Heart left ventricle (tissue), 16 donors: ENCODE results near the gene CLIP1. TPM values are rescaled to one million over a fixed set of nuclear protein-coding genes. Genes with fewer than 3 reads are reported as not detected.
A peak's percentile ranks its signal among the peaks of the same experiment; 100 is the strongest.
"Not testable (repeated sequence)": the region's sequence is repeated elsewhere in the genome, so short reads cannot be mapped to it uniquely, and the experiment has no call there.

Experiments used
- ATAC-seq, 4 donors: fragments of 200-7000 bp; cut with Tn5 transposase; one replicate each; pipeline ENCODE4 v1.9.1; 2020 to 2022; ENCODE audit warnings: moderate library complexity in 4 of 4, mild to moderate bottlenecking in 3 of 4, moderate number of reproducible peaks in 1 of 4
- DNase-seq, 5 donors: peaks; one replicate each; pipeline ENCODE4 v3.0.0-alpha.2; 2020
- H3K27ac ChIP-seq, 12 donors: fragments of 200-600 bp; sonication (generic) in 4 of 12; one replicate each; pipeline versions ENCODE4 v1.5.0 to v1.8.0; 2016 to 2022; ENCODE audit warnings: mild to moderate bottlenecking in 2 of 12
- H3K27me3 ChIP-seq, 9 donors: fragments of 200-600 bp; sonication (generic) in 2 of 9; one replicate each; pipeline versions ENCODE4 v1.5.1 to v1.8.0; 2016 to 2022; ENCODE audit warnings: mild to moderate bottlenecking in 3 of 9
- H3K36me3 ChIP-seq, 9 donors: fragments of 200-600 bp; sonication (generic) in 2 of 9; one replicate each; pipeline versions ENCODE4 v1.5.0 to v1.8.0; 2018 to 2022; ENCODE audit warnings: mild to moderate bottlenecking in 2 of 9
- H3K4me1 ChIP-seq, 12 donors: fragments of 200-600 bp; sonication (generic) in 4 of 12; one replicate each; pipeline versions ENCODE4 v1.5.0 to v1.8.0; 2016 to 2022; ENCODE audit warnings: mild to moderate bottlenecking in 3 of 12
- H3K4me3 ChIP-seq, 12 donors: fragments of 200-600 bp; sonication (generic) in 4 of 12; one replicate each; pipeline versions ENCODE4 v1.5.0 to v1.8.0; 2017 to 2022; ENCODE audit warnings: mild to moderate bottlenecking in 9 of 12, moderate library complexity in 4 of 12
- H3K9me3 ChIP-seq, 12 donors: fragments of 200-600 bp; sonication (generic) in 4 of 12; one replicate each; pipeline versions ENCODE4 v1.5.0 to v1.8.0; 2016 to 2022; ENCODE audit warnings: mild to moderate bottlenecking in 1 of 12
- POLR2A ChIP-seq, 2 donors: fragments of 450-650 bp; IDR thresholded peaks; one replicate each; pipeline ENCODE4 v1.6.1; 2017; ENCODE audit warnings: antibody characterized with exemption in 2 of 2, mild to moderate bottlenecking in 2 of 2, moderate library complexity in 2 of 2
- WGBS, 4 donors: extraction: QIAGEN DNeasy Blood & Tissue Kit in 2 of 4; methylation state at CpG; one replicate each; pipeline versions ENCODE4 v1.1.5 to v1.1.7; 2013 to 2018; 5-methylcytosine and 5-hydroxymethylcytosine counted together
- intact Hi-C, 10 donors: fragments of 100-400 bp; cut with DNase I; formaldehyde crosslinking; loops; one replicate each; pipeline versions ENCODE4 v1.11.1 to v1.14.2; 2022
- polyA plus RNA-seq, 2 donors: library from polyadenylated mRNA; stranded (reverse); fragments of 200-250 nt; gene quantifications; one replicate each; pipeline ENCODE4 v1.2.3, GENCODE V29; 2013
- total RNA-seq, 9 donors: library from RNA; depleted of rRNA in 2 of 9; stranded (reverse); fragments of >200 nt in 2 of 9; fragmentation: NEBNext Ultra II Directional in 3 of 9; extraction: Animal tissue kit (Norgen Biotek cat#: 25700) in 3 of 9; gene quantifications; one replicate each; pipeline versions ENCODE4 v1.1.0 to v1.2.4, GENCODE V29; 2016 to 2023
- TF ChIP-seq, protein P1 (sequence below), 12 donors: fragments of 200-600 bp; sonication (generic) in 4 of 12; IDR thresholded peaks; one replicate each; pipeline versions ENCODE4 v1.5.0 to v1.8.0; 2018 to 2022; ENCODE audit warnings: antibody characterized with exemption in 12 of 12, mild to moderate bottlenecking in 5 of 12
- donor health status: ischemic (EF 13 %, LVEDD 7.1; RV severe dilation, severe dysfunction).
- donor health status: healthy with polysubstance abuse.
- donor health status: DM: no; HTN: yes; CAD: no.
- donor health status: DM: no; HTN: no; CAD: no.
- donor health status: ischemic (EF 25% LVEDD 6.9; RV normal size, moderate dysfunction).
- donor health status: ischemic (EF 25% LVEDD 5.7; RV mildly dilated, moderate dysfunction).
- donor health status: healthy.
- donor health status: DM: yes; HTN: yes; CAD: no.
- donor health status: ischemic (EF 35%, LVEDD 5.7; RV mildly dilated, moderate dysfunction).
- donor health status: nonischemic (EF 11% LVEDD 7.7; RV severe dilation, severe dysfunction).
- donor health status: DM: yes; HTN: yes; CAD: no.
- donor health status: PGD.
- donor health status: ischemic (EF 29% LVEDD 5.4; RV normal size, mild dysfunction).
- donor health status: nonischemic (EF 23%, LVEDD 6.1; RV moderate dilation, normal function).

The CLIP1 gene
- total and polyA plus RNA-seq, 11 donors = 31.9 to 173 (median 104) TPM

GRCh38 chr12:122454250-122454721, 31.8 kb upstream of the CLIP1 start:
- intact Hi-C loops = no loop called here
- TF ChIP-seq POLR2A (IDR thresholded peaks at IDR 0.05) = no peak
- TF ChIP-seq, protein P1, sequence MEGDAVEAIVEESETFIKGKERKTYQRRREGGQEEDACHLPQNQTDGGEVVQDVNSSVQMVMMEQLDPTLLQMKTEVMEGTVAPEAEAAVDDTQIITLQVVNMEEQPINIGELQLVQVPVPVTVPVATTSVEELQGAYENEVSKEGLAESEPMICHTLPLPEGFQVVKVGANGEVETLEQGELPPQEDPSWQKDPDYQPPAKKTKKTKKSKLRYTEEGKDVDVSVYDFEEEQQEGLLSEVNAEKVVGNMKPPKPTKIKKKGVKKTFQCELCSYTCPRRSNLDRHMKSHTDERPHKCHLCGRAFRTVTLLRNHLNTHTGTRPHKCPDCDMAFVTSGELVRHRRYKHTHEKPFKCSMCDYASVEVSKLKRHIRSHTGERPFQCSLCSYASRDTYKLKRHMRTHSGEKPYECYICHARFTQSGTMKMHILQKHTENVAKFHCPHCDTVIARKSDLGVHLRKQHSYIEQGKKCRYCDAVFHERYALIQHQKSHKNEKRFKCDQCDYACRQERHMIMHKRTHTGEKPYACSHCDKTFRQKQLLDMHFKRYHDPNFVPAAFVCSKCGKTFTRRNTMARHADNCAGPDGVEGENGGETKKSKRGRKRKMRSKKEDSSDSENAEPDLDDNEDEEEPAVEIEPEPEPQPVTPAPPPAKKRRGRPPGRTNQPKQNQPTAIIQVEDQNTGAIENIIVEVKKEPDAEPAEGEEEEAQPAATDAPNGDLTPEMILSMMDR (IDR thresholded peaks at IDR 0.05) = no peak
- H3K9me3 ChIP-seq = no peaks in the 10 kb centered on the region
- H3K4me1 ChIP-seq = peaks cover 0 to 19% (median 0%) of the 10 kb centered on the region in 12 donors
- DNase-seq (no peak), ATAC-seq (no peak)
- no peak overlapping the region for H3K4me3 ChIP-seq
- H3K27me3 ChIP-seq = no peaks in the 10 kb centered on the region
- H3K27ac ChIP-seq = no peak overlapping the region
- 81 to 92% (median 87%) methylated on average over 12 of the region's 12 CpGs for WGBS, 4 donors
- no peaks in the 10 kb centered on the region for H3K36me3 ChIP-seq

DNA sequence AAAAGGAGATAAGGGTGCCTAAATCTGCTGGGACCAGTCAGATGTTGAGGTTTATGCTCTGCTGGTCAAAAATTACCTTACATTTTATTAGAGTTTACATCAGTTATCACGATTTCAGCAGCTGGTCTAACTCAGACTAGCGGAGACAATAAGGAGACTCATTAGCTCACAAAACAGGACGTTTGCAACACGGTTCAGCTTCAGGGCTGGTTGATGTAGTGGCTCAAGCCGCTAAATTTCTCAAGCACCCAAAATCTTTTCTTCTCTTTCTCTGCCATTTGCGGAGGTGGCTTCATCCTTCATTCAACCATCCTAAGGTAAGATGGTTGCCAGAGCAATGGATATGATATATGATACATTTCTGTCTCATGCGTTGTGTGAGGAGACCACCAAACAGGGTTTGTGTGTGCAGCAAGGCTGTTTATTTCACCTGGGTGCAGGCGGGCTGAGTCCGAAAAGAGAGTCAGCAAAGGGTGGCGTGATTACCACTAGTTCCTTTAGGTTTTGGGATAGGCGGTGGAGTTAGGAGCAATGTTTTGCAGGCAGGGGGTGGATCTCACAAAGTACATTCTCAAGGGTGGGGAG, 30.3 kb upstream of the CLIP1 start:
- TF ChIP-seq, protein P1 (IDR thresholded peaks at IDR 0.05) = no peak
- TF ChIP-seq POLR2A (IDR thresholded peaks at IDR 0.05) = no peak
- DNase-seq (no peak), ATAC-seq (no peak)
- WGBS, 4 donors = 80 to 87% (median 86%) methylated on average over 11 of the region's 11 CpGs
- Histone ChIP-seq H3K27ac (peak overlapping the region in 1 of 12 donors; percentile 54), H3K9me3 (no peaks in the 10 kb centered on the region), H3K27me3 (no peaks in the 10 kb centered on the region), H3K4me3 (no peak overlapping the region), H3K4me1 (peaks cover 0 to 19% (median 0%) of the 10 kb centered on the region in 12 donors), H3K36me3 (no peaks in the 10 kb centered on the region)
- intact Hi-C loops = no loop called here

DNA sequence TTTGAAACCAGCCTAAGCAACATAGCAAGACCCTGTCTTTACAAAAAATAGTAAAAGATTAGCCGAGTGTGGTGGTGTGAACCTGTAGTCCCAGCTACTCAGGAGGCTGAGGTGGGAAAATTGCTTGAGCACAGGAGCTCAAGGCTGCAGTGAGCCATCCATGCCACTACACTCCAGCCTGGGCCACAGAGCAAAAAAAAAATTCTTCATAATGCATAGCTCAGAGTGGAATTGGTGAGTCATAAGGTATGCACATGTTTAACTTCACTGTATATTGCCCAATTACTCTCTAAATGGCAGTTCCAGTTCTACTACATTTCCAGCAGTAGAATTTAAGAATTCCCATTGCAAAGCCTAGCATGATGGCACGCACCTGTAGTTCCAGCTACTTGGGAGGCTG, 26.8 kb upstream of the CLIP1 start:
- DNase-seq (no peak), ATAC-seq (no peak)
- intact Hi-C loops = no loop called here
- WGBS, 4 donors = 80 to 98% (median 92%) methylated on average over 2 of the region's 2 CpGs
- H3K9me3 ChIP-seq = no peaks in the 10 kb centered on the region
- H3K4me1 ChIP-seq = peaks cover 0 to 24% (median 0%) of the 10 kb centered on the region in 12 donors
- H3K27ac ChIP-seq = no peak overlapping the region
- H3K27me3 ChIP-seq = no peaks in the 10 kb centered on the region
- no peak overlapping the region for H3K4me3 ChIP-seq
- TF ChIP-seq, protein P1 (IDR thresholded peaks at IDR 0.05) = no peak
- TF ChIP-seq POLR2A (IDR thresholded peaks at IDR 0.05) = no peak
- H3K36me3 ChIP-seq = no peaks in the 10 kb centered on the region

- H3K27me3 ChIP-seq, DNase-seq, H3K27ac ChIP-seq, ATAC-seq, H3K4me3 ChIP-seq, H3K36me3 ChIP-seq, intact Hi-C loops, H3K9me3 ChIP-seq: not testable (repeated sequence)
- H3K4me1 ChIP-seq = peaks cover 0 to 12% (median 0%) of the 10 kb centered on the region in 12 donors
- 88 to 98% (median 98%) methylated on average over 3 of the region's 3 CpGs for WGBS, 4 donors
Measured at GRCh38 chr12:122447825-122448224, 25.4 kb upstream of the CLIP1 start.

DNA sequence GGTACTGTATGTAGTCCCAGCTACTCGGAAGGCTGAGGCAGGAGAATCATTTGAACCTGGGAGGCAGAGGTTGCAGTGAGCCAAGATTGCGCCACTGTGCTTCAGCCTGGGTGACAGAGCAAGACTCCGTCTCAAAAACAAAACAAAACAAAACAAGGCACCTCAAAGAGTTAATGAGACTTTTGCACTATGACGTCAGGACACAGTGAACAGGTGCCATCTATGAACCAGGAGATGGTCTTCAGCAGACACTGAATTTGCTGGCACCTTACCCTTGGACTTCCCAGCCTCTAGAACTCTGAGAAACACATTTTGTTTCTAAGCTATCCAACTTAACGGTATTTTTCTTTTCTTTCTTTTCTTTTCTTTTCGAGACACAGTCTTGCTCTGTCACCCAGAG, 23.9 kb upstream of the CLIP1 start:
- intact Hi-C loops, H3K36me3 ChIP-seq, H3K27me3 ChIP-seq, DNase-seq, ATAC-seq, H3K9me3 ChIP-seq, H3K27ac ChIP-seq, H3K4me1 ChIP-seq, H3K4me3 ChIP-seq: not testable (repeated sequence)
- 71 to 88% (median 76%) methylated on average over 6 of the region's 6 CpGs for WGBS, 4 donors

- intact Hi-C loops, H3K27ac ChIP-seq, H3K36me3 ChIP-seq, DNase-seq, ATAC-seq, H3K27me3 ChIP-seq, H3K4me1 ChIP-seq, H3K4me3 ChIP-seq, H3K9me3 ChIP-seq: not testable (repeated sequence)
- 74 to 96% (median 83%) methylated on average over 5 of the region's 5 CpGs for WGBS, 4 donors
Measured at GRCh38 chr12:122444071-122444470, 21.6 kb upstream of the CLIP1 start.

DNA sequence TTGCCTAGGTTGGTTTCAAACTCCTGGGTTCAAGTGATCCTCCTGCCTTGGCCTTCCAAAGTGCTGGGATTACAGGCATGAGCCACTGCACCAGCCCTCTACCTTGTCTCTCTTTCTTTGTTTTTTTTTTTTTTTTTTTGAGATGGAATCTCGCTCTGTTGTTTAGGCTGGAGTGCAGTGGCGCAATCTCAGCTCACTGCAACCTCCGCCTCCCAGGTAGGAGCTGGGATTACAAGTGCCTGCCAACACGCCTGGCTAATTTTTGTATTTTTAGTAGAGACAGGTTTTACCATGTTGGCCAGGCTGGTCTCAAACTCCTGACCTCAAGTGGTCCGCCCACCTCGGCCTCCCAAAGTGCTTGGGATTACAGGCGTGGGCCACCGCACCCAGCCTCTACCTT, 16.4 kb upstream of the CLIP1 start:
- H3K4me1 ChIP-seq, H3K27me3 ChIP-seq, H3K4me3 ChIP-seq, H3K36me3 ChIP-seq, intact Hi-C loops, H3K27ac ChIP-seq, H3K9me3 ChIP-seq, DNase-seq, ATAC-seq: not testable (repeated sequence)
- 93 to 95% (median 95%) methylated on average over 8 of the region's 8 CpGs for WGBS, 4 donors
